Right ventricle myocardium inferior (tissue), 1 donor: ENCODE data around the gene FAM210A. TPM values are rescaled to one million over a fixed set of nuclear protein-coding genes. Genes with fewer than 3 reads are reported as not detected.

ENCODE experiments used
- ATAC-seq: fragments of 200-7000 bp; cut with Tn5 transposase; one replicate; pipeline ENCODE4 v1.9.1; 2020; ENCODE audit warnings: mild to moderate bottlenecking, moderate library complexity
- DNase-seq: peaks from one replicate; pipeline ENCODE4 v3.0.0; 2021; ENCODE audit errors: missing footprints
- intact Hi-C: fragments of 100-400 bp; cut with DNase I; formaldehyde crosslinking; loops from one replicate; pipeline ENCODE4 v1.11.0; 2022
- total RNA-seq: library from RNA; stranded (reverse); fragmentation: NEBNext Ultra II Directional; extraction: Animal tissue kit (Norgen Biotek cat#: 25700); gene quantifications from one replicate; pipeline ENCODE4 v1.2.1, GENCODE V29; 2021
- donor health status: DM: no; HTN: yes; CAD: no; lungs with severe emphysema.

FAM210A gene
- total RNA-seq, 1 donor from 2014 or later, result 58.1 TPM

GRCh38 chr18:13658436-13659204, 67.7 kb downstream of the FAM210A start:
- ATAC-seq (no peak), DNase-seq (no peak)
- intact Hi-C loops, result no loop called here

- intact Hi-C loops, result no loop called here
- no peak for DNase-seq
- ATAC-seq, result no peak
Observed at GRCh38 chr18:13657974-13658373, 68.4 kb downstream of the FAM210A start.

GRCh38 chr18:13653746-13654433, 72.5 kb downstream of the FAM210A start:
- ATAC-seq, result peak; percentile 42
- DNase-seq, result no peak
- intact Hi-C loops, result no loop called here

- no peak for ATAC-seq
- intact Hi-C loops, result no loop called here
- no peak for DNase-seq
Observed at GRCh38 chr18:13649397-13650390, 76.7 kb downstream of the FAM210A start.

- no peak for DNase-seq
- no peak for ATAC-seq
- intact Hi-C loops, result no loop called here
Observed at GRCh38 chr18:13647761-13648160, 78.6 kb downstream of the FAM210A start.

GRCh38 chr18:13646633-13647032, 79.7 kb downstream of the FAM210A start:
- ATAC-seq, result no peak
- intact Hi-C loops, result no loop called here

GRCh38 chr18:13645093-13645492, 81.3 kb downstream of the FAM210A start:
- intact Hi-C loops, result no loop called here
- ATAC-seq, result no peak

More at GRCh38 chr18:13646633-13647032, 79.7 kb downstream of the FAM210A start:
- DNase-seq, result no peak

GRCh38 chr18:13643261-13643751, 83.1 kb downstream of the FAM210A start:
- intact Hi-C loops, result no loop called here
- DNase-seq, result no peak
- ATAC-seq, result no peak

More at GRCh38 chr18:13645093-13645492, 81.3 kb downstream of the FAM210A start:
- no peak for DNase-seq

- intact Hi-C loops, result no loop called here
Observed at GRCh38 chr18:13642440-13642827, 83.9 kb downstream of the FAM210A start.

GRCh38 chr18:13641551-13642439, 84.6 kb downstream of the FAM210A start:
- intact Hi-C loops, result loop anchor here (2.0 kb wide), 1 partner anchor 85 kb away; the partner anchor contains the start of genes FAM210A and RNMT
- DNase-seq, result peak; percentile 79

More at GRCh38 chr18:13642440-13642827, 83.9 kb downstream of the FAM210A start:
- DNase-seq (peak; percentile 65), ATAC-seq (no peak)

GRCh38 chr18:13640266-13640860, 86.0 kb downstream of the FAM210A start:
- ATAC-seq (no peak), DNase-seq (peak; percentile 39)
- intact Hi-C loops, result loop anchor here (2.0 kb wide), 1 partner anchor 86 kb away; the partner anchor contains the start of genes FAM210A and RNMT

More at GRCh38 chr18:13641551-13642439, 84.6 kb downstream of the FAM210A start:
- peak; percentile 61 for ATAC-seq

GRCh38 chr18:13638719-13639595, 87.4 kb downstream of the FAM210A start:
- peak; percentile 54 for DNase-seq
- intact Hi-C loops, result loop anchor here (10.0 kb wide), 1 partner anchor 524 kb away; no protein-coding TSS in a partner anchor

GRCh38 chr18:13635046-13635445, 91.3 kb downstream of the FAM210A start:
- DNase-seq, result peak; percentile 64
- ATAC-seq, result peak; percentile 67
- intact Hi-C loops, result loop anchor here (10.0 kb wide), 1 partner anchor 520 kb away; no protein-coding TSS in a partner anchor

More at GRCh38 chr18:13638719-13639595, 87.4 kb downstream of the FAM210A start:
- ATAC-seq, result peak; percentile 74

GRCh38 chr18:13633700-13634099, 92.7 kb downstream of the FAM210A start:
- DNase-seq (no peak), ATAC-seq (no peak)
- intact Hi-C loops, result loop anchor here (10.0 kb wide), 1 partner anchor 519 kb away; no protein-coding TSS in a partner anchor

- DNase-seq, result no peak
- no peak for ATAC-seq
- intact Hi-C loops, result loop anchor here (2.0 to 10.0 kb wide), 3 partner anchors 72 to 516 kb away; no protein-coding TSS in a partner anchor
Observed at GRCh38 chr18:13630716-13631268, 95.6 kb downstream of the FAM210A start.
